HG03097 (cell line): ENCODE results near the gene EIF4A3.
"Not testable (repeated sequence)": the region's sequence is repeated elsewhere in the genome, so short reads cannot be mapped to it uniquely, and the experiment has no call there.

Source experiments
- ATAC-seq: cut with Tn5 transposase; IDR thresholded peaks from one replicate; pipeline ENCODE4 v1.9.1; 2021; ENCODE audit not compliant: unreplicated experiment, low FRiP score

EIF4A3 gene

GRCh38 chr17:80102664-80103448 lies 44.1 kb downstream of the EIF4A3 start:
- no peak for ATAC-seq

- no peak for ATAC-seq
These were observed 44.8 kb downstream of the EIF4A3 start for GRCh38 chr17:80101946-80102663.

GRCh38 chr17:80101011-80101945 lies 45.6 kb downstream of the EIF4A3 start, which contains the start of gene GAA:
Gene GAA, plus strand, starts transcription at chr17:80101581. Its CDS starts 3,006 bp downstream, at chr17:80104587.
- peak; percentile 73 for ATAC-seq

GRCh38 chr17:80100035-80100323 lies 46.9 kb downstream of the EIF4A3 start:
- ATAC-seq, result no peak

- no peak for ATAC-seq
These were observed 47.5 kb downstream of the EIF4A3 start for GRCh38 chr17:80099291-80100034.

- no peak for ATAC-seq
These were observed 48.9 kb downstream of the EIF4A3 start for GRCh38 chr17:80097844-80098691.

GRCh38 chr17:80097127-80097621 lies 49.8 kb downstream of the EIF4A3 start:
- no peak for ATAC-seq

GRCh38 chr17:80096561-80097021 lies 50.3 kb downstream of the EIF4A3 start:
- ATAC-seq, result no peak

GRCh38 chr17:80095844-80096475 lies 51.0 kb downstream of the EIF4A3 start:
- no peak for ATAC-seq

- no peak for ATAC-seq
These were observed 51.7 kb downstream of the EIF4A3 start for GRCh38 chr17:80095038-80095843.

GRCh38 chr17:80092959-80093358 lies 54.0 kb downstream of the EIF4A3 start:
- ATAC-seq, result no peak

GRCh38 chr17:80091376-80091775 lies 55.6 kb downstream of the EIF4A3 start:
- ATAC-seq, result no peak

GRCh38 chr17:80090164-80090563 lies 56.8 kb downstream of the EIF4A3 start:
- not testable (repeated sequence) for ATAC-seq

- ATAC-seq, result no peak
These were observed 57.2 kb downstream of the EIF4A3 start for GRCh38 chr17:80089762-80090161.

GRCh38 chr17:80087346-80088265 lies 59.3 kb downstream of the EIF4A3 start:
- ATAC-seq, result no peak

GRCh38 chr17:80086616-80087015 lies 60.3 kb downstream of the EIF4A3 start:
- ATAC-seq, result no peak

- no peak for ATAC-seq
These were observed 60.8 kb downstream of the EIF4A3 start for GRCh38 chr17:80086081-80086480.
